ENCODE results near the gene CAPN9. TPM values are rescaled to one million over a fixed set of nuclear protein-coding genes. Genes with fewer than 3 reads are reported as not detected.

The CAPN9 gene
- total RNA-seq, 1 donor from 2014 or later, result 26.6 TPM

DNA sequence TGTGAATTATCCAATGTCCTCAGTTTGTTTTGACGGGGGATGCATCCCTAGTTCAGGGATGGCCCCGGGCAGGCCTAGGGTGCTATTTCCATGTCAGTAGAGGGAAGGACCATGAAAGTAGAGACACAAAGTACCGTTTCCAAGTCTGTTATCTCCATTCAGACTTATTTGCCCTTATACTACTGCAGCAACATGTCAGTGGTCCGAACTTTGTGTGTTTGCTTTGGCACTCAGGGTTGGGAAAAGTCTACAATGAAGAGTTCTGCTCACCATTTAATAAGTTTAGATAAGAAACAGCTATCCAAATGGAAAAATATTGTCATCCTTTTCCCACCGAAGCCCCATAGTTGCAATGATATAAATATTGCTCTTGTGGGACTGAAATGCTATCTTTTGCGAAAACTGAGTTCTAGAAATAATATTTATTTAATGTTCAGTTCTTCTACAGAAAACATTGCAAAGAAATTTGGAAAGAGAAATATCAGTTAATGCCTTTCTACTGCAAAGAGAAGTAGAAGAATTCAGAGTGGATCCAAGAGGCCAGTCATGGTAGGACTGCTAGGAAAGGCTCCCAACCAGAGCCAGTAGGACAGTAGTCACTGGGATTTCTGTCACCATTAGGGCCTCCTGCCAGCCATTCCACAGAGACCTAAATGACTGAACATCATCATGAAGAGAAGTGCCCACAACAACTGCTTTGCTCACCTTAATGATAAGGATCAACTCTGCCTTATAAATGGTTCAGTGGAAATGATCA lies 21.8 kb upstream of the CAPN9 start:
- no peak overlapping the region for H3K4me3 ChIP-seq
- no peaks in the 10 kb centered on the region for H3K27me3 ChIP-seq (ENCODE audit: low read depth)
- ATAC-seq (no peak), DNase-seq (no peak)
- TF ChIP-seq, protein P1, sequence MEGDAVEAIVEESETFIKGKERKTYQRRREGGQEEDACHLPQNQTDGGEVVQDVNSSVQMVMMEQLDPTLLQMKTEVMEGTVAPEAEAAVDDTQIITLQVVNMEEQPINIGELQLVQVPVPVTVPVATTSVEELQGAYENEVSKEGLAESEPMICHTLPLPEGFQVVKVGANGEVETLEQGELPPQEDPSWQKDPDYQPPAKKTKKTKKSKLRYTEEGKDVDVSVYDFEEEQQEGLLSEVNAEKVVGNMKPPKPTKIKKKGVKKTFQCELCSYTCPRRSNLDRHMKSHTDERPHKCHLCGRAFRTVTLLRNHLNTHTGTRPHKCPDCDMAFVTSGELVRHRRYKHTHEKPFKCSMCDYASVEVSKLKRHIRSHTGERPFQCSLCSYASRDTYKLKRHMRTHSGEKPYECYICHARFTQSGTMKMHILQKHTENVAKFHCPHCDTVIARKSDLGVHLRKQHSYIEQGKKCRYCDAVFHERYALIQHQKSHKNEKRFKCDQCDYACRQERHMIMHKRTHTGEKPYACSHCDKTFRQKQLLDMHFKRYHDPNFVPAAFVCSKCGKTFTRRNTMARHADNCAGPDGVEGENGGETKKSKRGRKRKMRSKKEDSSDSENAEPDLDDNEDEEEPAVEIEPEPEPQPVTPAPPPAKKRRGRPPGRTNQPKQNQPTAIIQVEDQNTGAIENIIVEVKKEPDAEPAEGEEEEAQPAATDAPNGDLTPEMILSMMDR (IDR thresholded peaks at IDR 0.05), result no peak
- no peaks in the 10 kb centered on the region for H3K4me1 ChIP-seq
- intact Hi-C loops (cut with DNase I), result no loop called here
- H3K9me3 ChIP-seq, result no peaks in the 10 kb centered on the region
- H3K27ac ChIP-seq, result no peak overlapping the region
- H3K36me3 ChIP-seq, result no peaks in the 10 kb centered on the region

- Histone ChIP-seq H3K27me3 (ENCODE audit: low read depth) (no peaks in the 10 kb centered on the region), H3K9me3 (no peaks in the 10 kb centered on the region), H3K4me3 (no peak overlapping the region), H3K27ac (no peak overlapping the region), H3K36me3 (no peaks in the 10 kb centered on the region), H3K4me1 (no peaks in the 10 kb centered on the region)
- TF ChIP-seq, protein P1 (IDR thresholded peaks at IDR 0.05), result no peak
- DNase-seq (no peak), ATAC-seq (no peak)
- intact Hi-C loops (cut with DNase I), result no loop called here
Observed at GRCh38 chr1:230728710-230729392, 18.3 kb upstream of the CAPN9 start.

DNA sequence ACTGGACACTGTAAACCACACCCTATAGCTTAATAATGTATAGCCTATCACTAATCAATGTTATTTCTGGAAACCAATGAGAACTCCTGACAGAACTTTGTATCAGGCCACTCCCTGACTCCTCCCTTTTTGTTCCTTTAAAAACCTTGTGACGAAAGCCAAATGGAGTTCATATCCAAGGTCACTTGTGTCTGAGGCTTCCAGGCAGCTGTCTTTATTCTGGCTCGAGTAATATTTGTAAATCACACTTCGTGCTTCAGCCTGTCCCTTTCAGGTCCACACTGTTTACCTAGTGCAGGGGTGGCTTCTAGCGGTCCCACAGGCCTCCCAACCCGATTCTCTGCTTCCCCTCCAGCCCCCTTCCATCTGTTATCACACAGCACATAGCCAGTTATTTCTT lies 16.2 kb upstream of the CAPN9 start:
- TF ChIP-seq, protein P1 (IDR thresholded peaks at IDR 0.05), result no peak

GRCh38 chr1:230735447-230735846 lies 11.7 kb upstream of the CAPN9 start:
- DNase-seq, result no peak
- TF ChIP-seq, protein P1 (IDR thresholded peaks at IDR 0.05), result no peak
- Histone ChIP-seq H3K9me3 (no peaks in the 10 kb centered on the region), H3K27ac (no peak overlapping the region), H3K27me3 (ENCODE audit: low read depth) (no peaks in the 10 kb centered on the region), H3K36me3 (no peaks in the 10 kb centered on the region), H3K4me1 (no peaks in the 10 kb centered on the region), H3K4me3 (no peak overlapping the region)
- peak; percentile 65 to 78 for ATAC-seq
- intact Hi-C loops (cut with DNase I), result no loop called here

More for the DNA sequence above, 16.2 kb upstream of the CAPN9 start:
- no peaks in the 10 kb centered on the region for H3K4me1 ChIP-seq
- no peaks in the 10 kb centered on the region for H3K9me3 ChIP-seq
- intact Hi-C loops (cut with DNase I), result no loop called here
- no peaks in the 10 kb centered on the region for H3K27me3 ChIP-seq (ENCODE audit: low read depth)
- no peak overlapping the region for H3K4me3 ChIP-seq
- no peak overlapping the region for H3K27ac ChIP-seq
- no peak for DNase-seq
- no peaks in the 10 kb centered on the region for H3K36me3 ChIP-seq
- ATAC-seq, result no peak

DNA sequence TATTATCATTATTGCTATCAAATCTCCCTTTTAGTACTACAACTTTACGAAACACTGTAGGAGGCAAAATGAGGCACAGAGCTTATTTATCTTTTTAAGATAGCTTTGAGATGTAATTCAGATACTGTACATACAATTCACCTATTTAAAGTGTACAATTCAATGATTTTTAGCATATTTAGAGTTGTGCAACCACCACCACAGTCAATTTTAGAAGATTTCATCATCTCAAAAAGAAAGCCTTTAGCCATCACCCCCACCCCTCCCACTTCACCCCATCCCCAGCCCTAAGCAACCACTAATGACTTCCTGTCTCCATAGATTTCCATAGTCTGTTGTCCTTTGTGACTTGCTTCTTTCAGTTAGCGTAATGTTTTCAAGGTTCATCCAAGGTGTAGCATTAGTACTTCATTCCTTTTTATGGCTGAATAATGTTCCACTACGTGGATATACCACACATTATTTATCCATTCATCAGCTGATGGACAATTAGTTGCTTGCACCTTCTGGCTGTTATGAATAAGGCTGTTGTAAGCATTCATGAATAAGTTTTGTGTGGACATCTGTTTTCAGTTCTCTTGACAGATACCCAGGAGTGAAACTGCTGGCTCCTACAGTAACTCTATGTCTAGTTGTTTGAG lies 9.4 kb upstream of the CAPN9 start:
- H3K36me3 ChIP-seq, result no peaks in the 10 kb centered on the region
- TF ChIP-seq, protein P1 (IDR thresholded peaks at IDR 0.05), result no peak
- no peaks in the 10 kb centered on the region for H3K27me3 ChIP-seq (ENCODE audit: low read depth)
- no peaks in the 10 kb centered on the region for H3K4me1 ChIP-seq
- H3K9me3 ChIP-seq, result no peaks in the 10 kb centered on the region
- no peak overlapping the region for H3K4me3 ChIP-seq
- DNase-seq, result no peak
- intact Hi-C loops (cut with DNase I), result no loop called here
- ATAC-seq, result no peak
- H3K27ac ChIP-seq, result no peak overlapping the region
